SIG-M5 treated with dmso at 0.1 percent for 504 hours (cell line): Measurements from ENCODE around the gene DCDC2C.

Experiments
- DNase-seq: peaks from one replicate; lab custom pipeline; 2025; ENCODE audit not compliant: unreplicated experiment; lab: John Stamatoyannopoulos, UW

DCDC2C gene

GRCh38 chr2:3876221-3876620 is 172.8 kb downstream of the DCDC2C start:
- no peak for DNase-seq

GRCh38 chr2:3876685-3877084 is 173.3 kb downstream of the DCDC2C start:
- no peak for DNase-seq

DNA sequence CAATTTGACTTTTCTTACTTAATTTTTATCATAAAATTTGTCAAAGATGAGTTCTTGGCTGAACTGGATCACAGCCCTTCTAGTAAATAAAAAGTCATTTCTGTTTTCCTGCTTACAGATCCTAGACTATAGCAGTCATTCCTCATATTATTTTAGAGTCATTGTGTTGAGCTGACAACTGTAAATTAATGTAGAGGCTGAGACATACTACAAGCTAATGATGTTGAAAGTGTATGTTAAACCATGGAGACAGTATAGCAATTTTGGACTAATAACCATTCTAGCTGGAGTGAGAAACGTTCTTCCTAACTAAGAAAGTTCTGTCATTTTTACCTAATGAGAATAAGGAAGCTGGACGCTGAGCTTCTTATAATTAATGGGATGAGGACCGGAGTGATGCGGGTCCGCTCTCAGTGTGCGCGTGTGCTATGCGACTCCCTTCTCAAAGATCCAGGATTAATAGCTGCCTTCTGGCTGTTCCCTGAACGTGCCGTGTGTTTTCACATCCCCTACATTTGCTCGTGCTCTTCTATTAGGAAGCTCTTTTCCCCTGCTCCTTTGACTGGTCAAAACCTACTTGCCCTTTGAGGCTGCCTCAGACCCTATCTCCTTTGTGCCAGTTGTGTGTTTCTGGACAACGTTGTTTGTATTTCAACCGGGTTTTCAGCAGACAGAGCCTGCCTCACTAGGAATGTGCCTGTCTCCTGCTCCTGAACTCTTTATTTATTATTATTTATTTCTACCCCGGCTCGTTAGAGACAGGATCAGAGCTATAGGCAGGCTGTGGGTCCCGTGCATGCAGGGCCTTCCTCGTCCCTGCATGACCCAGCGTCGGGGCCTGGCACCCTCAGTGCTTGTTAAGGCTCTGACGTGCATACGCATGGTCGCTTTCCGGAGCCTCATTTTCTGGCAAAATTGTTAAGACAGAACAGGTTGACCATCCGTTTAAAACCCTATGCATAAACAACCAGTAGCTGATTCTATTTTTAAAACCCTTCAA is 182.6 kb downstream of the DCDC2C start:
- no peak for DNase-seq

DNA sequence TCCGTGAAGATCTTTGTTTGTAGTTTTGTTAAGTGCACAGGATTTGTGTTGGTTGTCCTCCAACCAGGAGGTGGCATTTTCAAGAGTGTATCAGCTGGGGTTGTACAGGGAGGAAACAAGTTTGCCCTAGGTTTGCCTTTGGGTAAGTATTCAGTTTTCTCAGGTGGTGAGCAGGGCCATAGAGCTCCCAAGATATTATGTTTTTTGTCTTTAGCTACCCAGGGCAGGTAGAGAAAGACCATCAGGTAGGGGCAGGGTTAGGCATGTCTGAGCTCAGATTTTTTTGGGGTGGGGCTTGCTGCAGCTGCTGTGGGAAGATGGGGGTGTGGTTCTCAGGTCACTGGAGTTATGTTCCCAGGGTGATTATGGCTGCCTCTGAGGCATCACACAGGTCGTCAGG is 191.6 kb downstream of the DCDC2C start:
- no peak for DNase-seq
